H9 (cell line): Measurements from ENCODE around the gene EML3. TPM values are rescaled to one million over a fixed set of nuclear protein-coding genes. Genes with fewer than 3 reads are reported as not detected.

Source experiments
- DNase-seq: peaks from one replicate; pipeline ENCODE4 v3.0.0-alpha.2; 2017
- H2AFZ ChIP-seq: one replicate; pipeline ENCODE4 v1.6.1; 2013; ENCODE audit warnings: mild to moderate bottlenecking, low read length, control low read depth, moderate library complexity
- H2AK5ac ChIP-seq: 2 replicates; pipeline ENCODE4 v1.6.1; 2013; ENCODE audit warnings: low read length, control low read depth, mixed read lengths; ENCODE audit not compliant: insufficient read length
- H2BK120ac ChIP-seq: one replicate; pipeline ENCODE4 v1.6.1; 2013; ENCODE audit warnings: low read depth, mild to moderate bottlenecking, low read length, control low read depth, inconsistent platforms; ENCODE audit not compliant: poor library complexity, severe bottlenecking
- H2BK12ac ChIP-seq: 2 replicates; pipeline ENCODE4 v1.6.1; 2013; ENCODE audit warnings: low read length, control low read depth, mixed read lengths, low read depth; ENCODE audit not compliant: insufficient read length
- H2BK15ac ChIP-seq: 2 replicates; pipeline ENCODE4 v1.6.1; 2013; ENCODE audit warnings: low read depth, low read length, control low read depth
- H2BK20ac ChIP-seq: one replicate; pipeline ENCODE4 v1.6.1; 2013; ENCODE audit warnings: low read depth, mild to moderate bottlenecking, low read length, control low read depth, inconsistent platforms; ENCODE audit not compliant: poor library complexity, severe bottlenecking
- H2BK5ac ChIP-seq: 2 replicates; pipeline ENCODE4 v1.6.1; 2013; ENCODE audit warnings: low read length, control low read depth, mixed read lengths; ENCODE audit not compliant: insufficient read length
- H3K14ac ChIP-seq: 2 replicates; pipeline ENCODE4 v1.6.1; 2013; ENCODE audit warnings: low read length, control low read depth; ENCODE audit not compliant: insufficient read depth
- H3K18ac ChIP-seq: 2 replicates; pipeline ENCODE4 v1.6.1; 2013; ENCODE audit warnings: low read depth, mild to moderate bottlenecking, mixed read lengths, low read length, control low read depth; ENCODE audit not compliant: insufficient read length
- H3K23ac ChIP-seq: 2 replicates; pipeline ENCODE4 v1.6.1; 2013; ENCODE audit warnings: low read length, control low read depth, mixed read lengths, low read depth; ENCODE audit not compliant: insufficient read length
- H3K23me2 ChIP-seq: 2 replicates; pipeline ENCODE4 v1.6.1; 2013; ENCODE audit warnings: low read depth, mild to moderate bottlenecking, mixed read lengths, low read length, control low read depth; ENCODE audit not compliant: insufficient read length, poor library complexity, severe bottlenecking
- H3K27ac ChIP-seq: 2 replicates; pipeline ENCODE4 v1.5.1; 2013; ENCODE audit warnings: low read length, control low read depth, mixed read lengths, low read depth; ENCODE audit not compliant: insufficient read length
- H3K27me3 ChIP-seq: 2 replicates; pipeline ENCODE4 v1.6.1; 2013; ENCODE audit warnings: low read length, control low read depth, inconsistent platforms; ENCODE audit not compliant: insufficient read depth
- H3K4ac ChIP-seq: 2 replicates; pipeline ENCODE4 v1.6.1; 2013; ENCODE audit warnings: low read depth, mild to moderate bottlenecking, control low read depth, inconsistent platforms, low read length, moderate library complexity
- H3K4me1 ChIP-seq: 2 replicates; pipeline ENCODE4 v1.6.1; 2013; ENCODE audit warnings: low read length, control low read depth, inconsistent platforms; ENCODE audit not compliant: insufficient read depth
- H3K4me2 ChIP-seq: 2 replicates; pipeline ENCODE4 v1.6.1; 2013; ENCODE audit warnings: low read length, control low read depth, mixed read lengths; ENCODE audit not compliant: insufficient read length, insufficient read depth
- H3K56ac ChIP-seq: 2 replicates; pipeline ENCODE4 v1.6.1; 2013; ENCODE audit warnings: low read depth, mild to moderate bottlenecking, mixed read lengths, low read length, control low read depth; ENCODE audit not compliant: insufficient read length
- H3K79me1 ChIP-seq: 2 replicates; pipeline ENCODE4 v1.6.1; 2013; ENCODE audit warnings: low read depth, mild to moderate bottlenecking, moderate library complexity, low read length, control low read depth, inconsistent platforms; ENCODE audit not compliant: insufficient read depth, poor library complexity, severe bottlenecking
- H3K79me2 ChIP-seq: 2 replicates; pipeline ENCODE4 v1.6.1; 2013; ENCODE audit warnings: low read length, control low read depth, inconsistent platforms; ENCODE audit not compliant: insufficient read depth
- H3K9ac ChIP-seq: 2 replicates; pipeline ENCODE4 v1.6.1; 2013; ENCODE audit warnings: low read length, control low read depth, mixed read lengths; ENCODE audit not compliant: insufficient read length; ENCODE audit errors: extremely low read depth
- H3K9me3 ChIP-seq: one replicate; pipeline ENCODE4 v1.6.1; 2013; ENCODE audit warnings: low read depth, low read length, inconsistent platforms; ENCODE audit not compliant: control insufficient read depth
- H3T11ph ChIP-seq: one replicate; pipeline ENCODE4 v1.6.1; 2013; ENCODE audit warnings: mild to moderate bottlenecking, low read length, control low read depth, inconsistent platforms
- H4K20me1 ChIP-seq: one replicate; pipeline ENCODE4 v1.6.1; 2013; ENCODE audit not compliant: control insufficient read depth, insufficient read length, insufficient read depth
- H4K5ac ChIP-seq: 2 replicates; pipeline ENCODE4 v1.6.1; 2013; ENCODE audit warnings: low read depth, mild to moderate bottlenecking, mixed read lengths, low read length, control low read depth; ENCODE audit not compliant: insufficient read length
- H4K8ac ChIP-seq: replicated peaks from 2 replicates; pipeline ENCODE4 v1.6.1; 2013; ENCODE audit warnings: low read length, control low read depth, mixed read lengths, low read depth; ENCODE audit not compliant: insufficient read length
- H4K91ac ChIP-seq: 2 replicates; pipeline ENCODE4 v1.6.1; 2013; ENCODE audit warnings: low read depth, mild to moderate bottlenecking, moderate library complexity, mixed read lengths, low read length, control low read depth; ENCODE audit not compliant: insufficient read length
- H3K27ac Mint-ChIP-seq, 3 experiments: 2 replicates in 2 of 3; 3 replicates in 1 of 3; pipeline ENCODE4 v1.8.0; 2020 to 2021; ENCODE audit warnings: mixed read lengths in 3 of 3, mild to moderate bottlenecking in 1 of 3, moderate library complexity in 1 of 3
- H3K27me3 Mint-ChIP-seq: 2 replicates; pipeline ENCODE4 v1.8.0; 2021; ENCODE audit warnings: low read depth, mild to moderate bottlenecking, moderate library complexity, mixed read lengths
- H3K36me3 Mint-ChIP-seq, 3 experiments: 2 replicates in 2 of 3; 3 replicates in 1 of 3; pipeline ENCODE4 v1.8.0; 2020 to 2021; ENCODE audit warnings: low read depth in 3 of 3, mixed read lengths in 3 of 3; ENCODE audit not compliant: insufficient read depth in 1 of 3
- H3K4me1 Mint-ChIP-seq, 2 experiments: 2 replicates each; pipeline ENCODE4 v1.8.0; 2020; ENCODE audit warnings: mixed read lengths in 2 of 2
- H3K4me3 Mint-ChIP-seq, 2 experiments: 2 replicates in 1 of 2; 3 replicates in 1 of 2; pipeline ENCODE4 v1.8.0; 2020 to 2021; ENCODE audit warnings: mild to moderate bottlenecking in 2 of 2, mixed read lengths in 2 of 2, moderate library complexity in 1 of 2
- H3K9me3 Mint-ChIP-seq, 2 experiments: 2 replicates in 1 of 2; 3 replicates in 1 of 2; pipeline ENCODE4 v1.8.0; 2020; ENCODE audit warnings: mild to moderate bottlenecking in 2 of 2, mixed read lengths in 2 of 2, moderate library complexity in 1 of 2
- CTCF ChIP-seq: fragments of 200-600 bp; sonication (generic); conservative IDR thresholded peaks from 3 replicates; pipeline ENCODE4 v1.8.0; 2021; ENCODE audit warnings: antibody characterized with exemption, mild to moderate bottlenecking
- WGBS: extraction: QIAGEN DNeasy Blood & Tissue Kit; methylation state at CpG from one replicate; pipeline ENCODE4 v1.1.7; 2013; ENCODE audit warnings: missing lambda C conversion rate, low lambda C conversion rate, mixed read lengths; ENCODE audit not compliant: insufficient read length; ENCODE audit errors: extremely low coverage; 5-methylcytosine and 5-hydroxymethylcytosine counted together
- total RNA-seq: library from RNA; stranded (reverse); gene quantifications from 2 replicates; pipeline ENCODE4 v1.2.1, GENCODE V29; 2021

The EML3 gene
- total RNA-seq, 1 experiment from 2014 or later = 35.3 TPM

- WGBS = no CpG with 5 or more reads among the region's 83 CpGs
These were observed 11.0 kb downstream of the EML3 start, which contains the start of gene MTA2 for GRCh38 chr11:62601372-62602140. TSS of gene MTA2 (minus strand) at chr11:62601865. CDS start at chr11:62601450, 415 bp downstream.

More at GRCh38 chr11:62601372-62602140, 11.0 kb downstream of the EML3 start, which contains the start of gene MTA2:
- Histone ChIP-seq H4K5ac (no peak within 1 kb of the TSS), H2BK15ac (no peak within 1 kb of the TSS), H4K20me1 (peaks cover 2% of the 10 kb centered on the region), H4K8ac (no peak within 1 kb of the TSS), H2BK20ac (no peak within 1 kb of the TSS), H3K9me3 (no peaks in the 10 kb centered on the region), H4K91ac (peak within 1 kb of the TSS; percentile 32), H2BK120ac (no peak within 1 kb of the TSS), H3K79me2 (no peaks in the 10 kb centered on the region; the same call in 1 of the 2 replicates), H3K9ac (peak within 1 kb of the TSS; percentile 84), H3K18ac (peak within 1 kb of the TSS; percentile 69), H3T11ph (no peak within 1 kb of the TSS), H3K23me2 (peaks cover 4% of the 10 kb centered on the region), H3K23ac (no peak within 1 kb of the TSS), H3K4ac (peak within 1 kb of the TSS; percentile 59; the same call in 1 of the 2 replicates), H3K79me1 (no peaks in the 10 kb centered on the region), H2BK5ac (no peak within 1 kb of the TSS), H3K4me2 (peak within 1 kb of the TSS; percentile 71), H2BK12ac (no peak within 1 kb of the TSS), H3K27me3 (peaks cover 12% of the 10 kb centered on the region; the same call in 1 of the 2 replicates), H3K56ac (no peak within 1 kb of the TSS), H3K4me1 (peaks cover 8% of the 10 kb centered on the region), H3K27ac (no peak within 1 kb of the TSS), H2AK5ac (no peak within 1 kb of the TSS), H3K14ac (peak within 1 kb of the TSS; percentile 96), H2AFZ (no peak within 1 kb of the TSS)
- peak within 1 kb of the TSS; percentile 84 to 96 (median 91); a peak in 6 of 7 replicates for H3K27ac Mint-ChIP-seq
- H3K4me3 Mint-ChIP-seq = peak within 1 kb of the TSS; percentile 90 to 93
- H3K4me1 Mint-ChIP-seq = peaks cover 44 to 61% of the 10 kb centered on the region in 2 experiments
- H3K27me3 Mint-ChIP-seq = peaks cover 34% of the 10 kb centered on the region
- DNase-seq = peak; percentile 99
- no peak for TF ChIP-seq CTCF
- peaks cover 45 to 55% (median 47%) of the 10 kb centered on the region in 3 experiments for H3K36me3 Mint-ChIP-seq
- no peaks in the 10 kb centered on the region for H3K9me3 Mint-ChIP-seq
